SK-N-SH (cell line): Measurements from ENCODE around the gene NEU4.

Source experiments
- CTCF ChIP-seq: fragments of 200-600 bp; sonication (generic); IDR thresholded peaks from 2 replicates; pipeline ENCODE4 v1.6.1; 2017; ENCODE audit warnings: antibody characterized with exemption, mild to moderate bottlenecking, moderate library complexity
- ELF1 ChIP-seq: IDR thresholded peaks from 2 replicates; pipeline ENCODE4 v1.4.0; 2012
- EP300 ChIP-seq, 2 experiments: IDR thresholded peaks; 2 replicates each; pipeline versions ENCODE4 v1.4.0 to v1.6.1; 2012; ENCODE audit warnings: borderline replicate concordance in 1 of 2, low read depth in 1 of 2, low read length in 1 of 2
- EZH2phosphoT487 ChIP-seq: fragments of 200-600 bp; sonication (generic); IDR thresholded peaks from 2 replicates; pipeline ENCODE4 v1.6.1; 2017; ENCODE audit warnings: low read depth, mixed run types, mild to moderate bottlenecking, antibody characterized with exemption, moderate library complexity, borderline replicate concordance
- GABPA ChIP-seq: IDR thresholded peaks from 2 replicates; pipeline ENCODE4 v1.4.0; 2012; ENCODE audit warnings: low read depth, mild to moderate bottlenecking
- IRF3 ChIP-seq: fragments of 150-350 bp; IDR thresholded peaks from 2 replicates; pipeline ENCODE4 v1.6.1; 2016; ENCODE audit warnings: mild to moderate bottlenecking, low read depth, low read length
- MAX ChIP-seq: IDR thresholded peaks from 2 replicates; pipeline ENCODE4 v1.4.0; 2012; ENCODE audit warnings: low read depth
- POLR2AphosphoS5 ChIP-seq: IDR thresholded peaks from 2 replicates; pipeline ENCODE4 v1.6.1; 2012; ENCODE audit warnings: low read depth, low read length
- RAD21 ChIP-seq: IDR thresholded peaks from 2 replicates; pipeline ENCODE4 v1.6.1; 2012; ENCODE audit warnings: mild to moderate bottlenecking, low read length
- REST ChIP-seq: IDR thresholded peaks from 2 replicates; pipeline ENCODE4 v1.6.1; 2012; ENCODE audit warnings: mild to moderate bottlenecking, low read depth, low read length, moderate library complexity
- RFX5 ChIP-seq: IDR thresholded peaks from 2 replicates; pipeline ENCODE4 v1.6.1; 2012; ENCODE audit warnings: mild to moderate bottlenecking, improper control_type of control experiment, low read length
- SIN3A ChIP-seq: IDR thresholded peaks from 2 replicates; pipeline ENCODE4 v1.6.1; 2012; ENCODE audit warnings: low read depth, mild to moderate bottlenecking, low read length, moderate library complexity, borderline replicate concordance
- TAF1 ChIP-seq: IDR thresholded peaks from 2 replicates; pipeline ENCODE4 v1.6.1; 2012; ENCODE audit warnings: low read depth, mild to moderate bottlenecking, low read length, moderate library complexity, borderline replicate concordance

- TF ChIP-seq CTCF, result no peak
- no peak for TF ChIP-seq SIN3A
- no peak for TF ChIP-seq ELF1
- TF ChIP-seq MAX, result no peak
- no peak for TF ChIP-seq GABPA
- no peak for TF ChIP-seq TAF1
- no peak for TF ChIP-seq IRF3
- no peak for TF ChIP-seq RAD21
- TF ChIP-seq EP300 (IDR thresholded peaks at IDR 0.05; ENCODE audit: borderline replicate concordance in 1 of 2, low read depth in 1 of 2, low read length in 1 of 2), result no peak
- TF ChIP-seq EZH2phosphoT487, result no peak
- TF ChIP-seq POLR2AphosphoS5, result no peak
- no peak for TF ChIP-seq RFX5
- no peak for TF ChIP-seq REST
Observed at GRCh38 chr2:241841181-241842066, 32.4 kb downstream of the NEU4 start.
